Right kidney (tissue), 1 donor: ENCODE results near the gene WFDC2.
A peak's percentile ranks its signal among the peaks of the same experiment; 100 is the strongest.
"Not testable (repeated sequence)": the region's sequence is repeated elsewhere in the genome, so short reads cannot be mapped to it uniquely, and the experiment has no call there.

Experiments used
- DNase-seq: peaks from one replicate; pipeline ENCODE4 v3.0.0-alpha.2; 2016

Gene WFDC2

DNA sequence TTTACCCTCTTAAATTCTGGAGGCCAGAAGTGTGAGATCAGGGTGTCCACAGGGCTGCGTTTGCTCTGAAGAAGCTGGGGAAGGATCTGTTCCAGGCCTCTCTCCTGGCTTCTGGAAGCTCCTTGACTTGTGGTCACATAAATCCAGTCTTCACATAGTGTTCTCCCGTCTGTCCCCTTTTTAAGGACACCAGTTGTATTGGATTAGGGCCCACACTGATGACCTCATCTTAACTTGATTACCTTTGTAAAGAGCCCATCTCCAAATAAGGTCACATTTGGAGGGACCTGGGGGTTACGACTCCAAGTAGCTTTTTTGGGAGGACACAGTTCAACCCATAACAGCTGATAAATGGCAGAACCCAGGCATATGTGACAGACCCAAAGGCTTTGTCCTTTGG, 20.0 kb upstream of the WFDC2 start:
- no peak for DNase-seq

DNA sequence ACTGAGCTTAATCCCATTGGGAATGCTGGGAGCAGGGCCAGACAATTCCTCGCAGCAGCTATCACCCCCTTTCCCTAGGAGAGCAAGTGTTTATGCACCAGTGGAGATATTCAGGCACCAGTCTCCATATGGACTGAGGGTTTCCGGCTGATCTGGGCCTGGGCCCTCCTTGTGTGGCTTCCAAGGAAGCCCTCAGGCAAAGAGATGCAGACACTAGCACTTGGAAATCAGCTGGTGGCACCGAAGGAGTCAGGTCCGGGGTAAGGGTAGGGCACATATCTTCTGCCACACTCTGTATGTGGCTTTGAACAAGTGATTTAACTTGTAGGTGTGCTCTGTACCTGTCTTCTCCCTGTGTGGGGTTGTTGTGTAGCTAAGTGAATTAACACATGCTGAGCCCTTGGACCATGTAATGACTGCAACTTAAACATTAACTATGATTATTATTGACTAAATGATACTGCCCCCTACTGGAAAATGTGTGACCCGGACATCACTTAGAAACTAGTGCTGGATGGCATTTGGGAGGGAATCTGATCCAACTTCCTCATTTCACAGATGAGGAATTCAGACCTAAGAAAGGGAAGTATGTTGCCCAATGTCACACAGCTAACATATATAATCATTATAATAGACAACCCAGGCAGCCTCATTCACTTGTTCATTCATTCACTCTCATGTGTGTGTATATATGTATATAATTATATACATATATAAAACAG, 19.3 kb upstream of the WFDC2 start:
- DNase-seq, result no peak

DNA sequence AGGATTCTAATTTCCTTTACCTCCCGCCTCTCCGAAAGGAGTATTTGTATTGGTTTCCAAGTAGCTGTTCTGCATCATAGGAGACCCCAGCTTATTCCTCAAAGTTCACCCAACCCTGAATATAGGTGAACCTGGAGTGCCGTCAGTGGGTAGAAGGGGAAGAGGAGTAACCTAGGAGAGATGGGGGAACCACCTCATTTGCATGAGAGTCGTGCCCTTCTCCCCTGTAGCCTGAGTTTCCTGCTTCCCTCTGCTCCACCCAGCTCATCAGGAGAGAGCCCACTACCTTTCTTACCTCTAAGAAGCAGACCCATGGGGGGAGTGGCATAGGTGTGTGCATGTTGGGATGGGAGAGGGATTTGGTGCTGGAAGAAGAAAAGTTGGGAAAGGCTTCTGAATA, 17.3 kb upstream of the WFDC2 start:
- no peak for DNase-seq

DNA sequence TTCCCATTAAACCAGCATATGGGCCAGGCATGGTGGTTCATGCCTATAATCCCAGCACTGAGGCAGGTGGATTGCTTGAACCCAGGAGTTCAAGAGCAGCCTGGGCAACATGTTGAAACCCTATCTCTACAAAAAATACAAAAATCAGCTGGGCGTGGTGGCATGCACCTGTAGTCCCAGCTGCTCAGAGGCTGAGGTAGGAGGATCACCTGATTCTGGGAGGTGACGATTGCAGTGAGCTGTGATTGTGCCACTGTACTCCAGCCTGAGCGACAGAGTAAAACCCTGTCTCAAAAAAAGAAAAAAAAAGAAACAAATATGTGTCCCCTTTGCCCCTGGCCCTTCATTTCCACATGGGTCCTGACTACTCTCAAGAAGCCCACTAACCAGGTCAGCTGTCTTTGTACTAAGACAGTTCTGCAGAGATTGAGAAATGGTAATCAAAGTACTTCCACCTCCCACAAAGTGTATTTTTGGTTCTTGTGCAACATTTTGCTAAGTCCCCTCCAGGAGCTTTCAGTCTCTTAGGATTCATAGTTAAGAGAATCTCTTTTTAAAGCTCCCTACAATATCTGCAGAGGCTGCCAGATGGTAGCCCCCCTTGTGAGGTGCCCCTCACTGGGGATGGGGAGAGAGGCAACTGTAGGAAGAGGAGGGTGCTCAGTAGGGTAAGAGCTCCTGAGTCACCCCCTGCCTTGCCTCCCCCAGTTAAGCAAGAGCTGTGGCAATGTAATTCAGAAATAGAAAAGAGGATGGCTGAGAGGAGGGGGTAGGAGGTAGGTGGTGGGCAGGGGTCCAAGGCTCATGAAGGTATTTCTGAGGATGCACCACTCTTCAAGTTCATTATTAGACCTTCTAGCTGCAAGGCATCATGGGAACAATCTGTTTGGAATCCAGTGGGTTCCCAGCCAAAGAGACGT, 16.5 kb upstream of the WFDC2 start:
- DNase-seq, result no peak

DNA sequence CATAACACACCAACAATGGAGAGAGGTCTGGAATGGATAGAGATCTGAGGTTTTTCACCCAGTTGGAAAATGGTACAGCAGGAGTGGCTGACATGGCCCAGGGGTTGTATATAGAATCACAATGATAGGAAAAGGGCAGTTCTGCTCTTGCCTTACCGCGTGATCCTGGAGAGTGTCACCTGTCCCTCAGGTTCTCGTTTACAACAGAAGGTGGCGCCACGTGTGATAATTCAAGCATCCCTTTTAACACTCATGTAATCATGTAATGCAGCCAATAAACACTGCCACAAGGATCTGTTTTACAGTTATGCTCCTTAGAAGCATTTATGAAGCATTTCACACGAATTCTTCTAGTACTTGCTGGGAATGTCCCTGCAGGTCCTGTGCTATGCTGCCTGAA, 12.9 kb upstream of the WFDC2 start:
- no peak for DNase-seq

DNA sequence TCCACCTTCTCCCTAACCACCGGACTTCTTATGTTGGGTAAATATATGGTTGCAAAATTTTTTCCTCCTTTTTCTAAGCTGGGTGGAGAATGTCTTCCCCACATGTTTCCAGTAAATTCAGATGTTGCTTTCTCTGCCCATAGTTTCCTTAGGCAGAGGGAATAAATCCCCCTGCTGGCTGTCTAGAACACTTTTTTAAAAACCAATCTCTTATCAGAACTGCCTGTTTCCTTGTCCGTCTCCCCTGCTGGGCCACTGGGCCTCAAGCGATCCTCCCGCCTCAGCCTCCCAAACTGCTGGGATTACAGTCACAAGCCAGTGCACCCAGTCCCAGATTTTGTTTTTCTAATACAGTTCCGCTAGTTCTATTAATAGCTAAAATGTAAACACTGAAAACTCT, 9.9 kb upstream of the WFDC2 start:
- DNase-seq, result no peak

DNA sequence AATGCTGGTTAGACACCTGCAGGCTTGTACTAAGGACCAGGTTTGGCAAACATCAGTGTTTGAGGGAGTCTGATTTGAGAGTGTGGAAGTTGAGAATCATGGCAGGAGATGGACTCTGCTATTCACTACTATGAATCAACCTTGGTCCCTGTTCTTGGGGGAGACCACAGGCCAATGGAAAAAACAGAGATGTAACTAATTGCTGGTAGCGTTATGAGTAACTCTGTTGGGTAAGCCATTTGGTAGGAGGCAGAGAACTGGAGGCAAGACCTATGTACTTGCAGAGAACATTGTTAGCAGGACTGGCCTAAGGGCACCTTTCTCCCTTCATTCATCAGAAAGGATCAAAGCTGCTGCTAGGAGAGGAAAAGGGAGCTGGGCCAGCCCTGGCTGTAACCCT, 8.3 kb upstream of the WFDC2 start:
- no peak for DNase-seq

DNA sequence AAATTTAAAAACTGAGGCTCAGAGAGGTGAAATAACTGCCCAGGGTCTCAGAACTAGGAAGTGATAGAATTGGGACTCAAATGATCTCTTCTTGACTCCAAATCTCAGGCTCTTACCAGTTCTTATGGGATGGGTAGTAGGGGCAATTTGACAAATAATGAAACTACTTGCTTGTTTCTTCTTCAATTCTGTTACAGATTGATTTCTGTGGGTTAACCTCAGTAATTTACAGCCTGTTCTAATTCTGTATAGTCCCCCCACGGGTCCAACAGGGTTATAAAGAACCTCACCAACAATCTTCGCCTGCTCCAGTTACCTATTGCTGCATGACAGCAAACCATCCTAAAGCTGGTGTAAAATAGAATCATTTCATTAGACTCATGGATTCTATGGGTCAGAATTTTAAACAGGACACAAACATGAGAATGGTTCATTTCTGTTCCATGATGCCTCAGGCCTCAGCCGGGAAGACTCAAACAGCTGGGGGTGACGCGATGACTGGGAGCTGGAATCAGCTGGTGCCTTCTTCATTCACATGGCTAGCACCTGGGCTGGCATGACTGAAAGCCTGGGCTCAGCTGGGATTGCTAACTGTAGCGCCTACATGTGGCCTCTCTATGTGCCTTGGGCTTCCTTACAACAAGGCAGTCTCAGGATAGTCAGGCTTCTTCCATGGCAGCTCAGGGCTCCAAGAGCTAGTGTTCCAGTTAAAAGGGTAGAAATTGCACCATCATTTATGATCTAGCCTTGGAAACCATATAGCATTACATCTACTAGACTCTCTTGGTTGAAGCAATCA, 6.6 kb upstream of the WFDC2 start:
- no peak for DNase-seq

DNA sequence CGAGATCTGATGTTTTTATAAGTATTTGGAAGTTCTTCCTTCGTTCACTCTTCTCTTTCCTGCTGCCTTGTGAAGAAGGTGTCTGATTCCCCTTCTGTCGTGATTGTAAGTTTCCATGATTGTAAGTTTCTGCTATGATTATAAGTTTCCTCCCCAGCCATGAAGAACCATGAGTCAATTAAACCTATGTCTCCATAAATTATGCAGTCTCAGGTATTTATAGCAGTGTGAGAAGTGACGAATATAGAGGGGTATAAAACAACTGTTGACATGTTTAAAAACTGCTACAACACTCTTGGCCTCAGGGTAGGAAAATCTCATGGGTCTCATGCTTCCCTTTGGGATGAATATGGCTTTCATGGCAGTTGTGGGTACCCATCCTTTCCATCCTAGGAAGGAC, 5.8 kb upstream of the WFDC2 start:
- DNase-seq, result no peak

DNA sequence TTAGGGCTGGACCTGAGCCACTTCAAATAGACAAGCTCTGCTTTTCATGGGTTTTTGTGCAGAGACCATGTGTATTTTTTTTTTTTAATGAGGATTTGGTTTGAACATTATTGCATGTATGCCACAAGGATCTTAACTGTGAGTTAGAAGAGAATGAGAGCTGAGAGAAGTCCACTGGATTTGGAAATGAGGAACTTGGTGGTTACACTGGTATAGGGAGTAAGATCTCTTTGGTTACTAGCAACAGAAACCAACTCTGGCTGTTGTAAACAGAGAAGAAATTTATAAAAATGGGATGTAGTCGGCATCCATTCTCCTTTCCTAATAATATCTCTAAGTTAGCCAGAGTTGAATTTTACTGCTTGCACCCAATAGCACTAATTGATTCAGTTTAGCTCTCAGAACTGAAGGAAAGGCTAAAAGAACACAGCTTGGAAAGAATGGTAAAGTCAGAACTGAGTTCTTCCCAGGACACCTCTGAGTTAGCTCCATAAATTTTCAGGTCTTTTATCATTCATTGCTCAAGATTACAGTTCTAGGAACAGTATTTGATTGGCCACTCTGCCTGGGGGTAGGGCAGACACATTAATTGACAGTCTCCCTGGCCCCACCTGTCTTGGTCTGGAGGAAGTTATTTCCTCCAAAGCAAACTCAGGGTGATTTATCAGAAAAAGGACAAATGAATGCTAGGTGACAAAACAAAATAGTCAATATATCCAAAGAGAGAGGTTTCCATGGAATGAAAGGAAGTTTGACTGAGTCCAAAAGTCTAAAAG, 3.9 kb upstream of the WFDC2 start:
- DNase-seq, result no peak

DNA sequence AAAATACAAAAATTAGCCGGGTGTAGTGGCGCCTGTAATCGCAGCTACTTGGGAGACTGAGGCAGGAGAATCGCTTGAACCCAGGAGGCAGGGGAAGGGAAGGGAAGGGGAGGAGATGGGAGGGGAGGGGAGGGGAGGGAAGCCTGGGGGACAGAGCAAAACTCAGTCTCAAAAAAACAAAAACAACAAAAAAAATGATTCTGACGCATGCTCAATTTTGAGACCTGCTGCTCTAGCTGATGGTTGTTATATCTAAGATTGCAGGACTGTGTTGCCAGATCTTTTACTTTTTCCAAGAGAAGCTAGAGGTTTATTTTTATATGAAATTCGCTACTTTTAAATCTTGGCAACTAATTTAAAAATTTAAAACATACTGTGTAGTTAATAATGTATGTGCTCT, 2.4 kb upstream of the WFDC2 start:
- no peak for DNase-seq

DNA sequence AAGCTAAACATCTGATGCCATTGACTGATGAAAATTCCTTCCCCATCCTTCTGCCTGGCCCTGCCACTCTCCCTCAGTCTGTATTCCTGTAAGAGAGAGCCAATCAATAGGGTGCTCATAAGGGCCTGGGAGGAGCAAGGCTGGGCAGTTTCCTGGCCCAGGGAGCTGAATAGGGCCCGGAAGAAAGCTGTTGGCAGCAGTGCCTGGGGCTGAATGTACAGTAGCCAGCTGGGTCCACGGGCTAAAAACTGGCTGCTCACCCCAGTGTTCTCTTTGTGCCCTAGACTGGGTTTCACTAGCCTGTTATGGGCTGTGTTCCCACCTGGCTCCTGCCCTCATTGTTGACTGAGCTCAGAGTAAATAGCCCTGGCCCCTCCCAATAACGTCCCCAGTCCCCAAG, 1.7 kb upstream of the WFDC2 start:
- no peak for DNase-seq

DNA sequence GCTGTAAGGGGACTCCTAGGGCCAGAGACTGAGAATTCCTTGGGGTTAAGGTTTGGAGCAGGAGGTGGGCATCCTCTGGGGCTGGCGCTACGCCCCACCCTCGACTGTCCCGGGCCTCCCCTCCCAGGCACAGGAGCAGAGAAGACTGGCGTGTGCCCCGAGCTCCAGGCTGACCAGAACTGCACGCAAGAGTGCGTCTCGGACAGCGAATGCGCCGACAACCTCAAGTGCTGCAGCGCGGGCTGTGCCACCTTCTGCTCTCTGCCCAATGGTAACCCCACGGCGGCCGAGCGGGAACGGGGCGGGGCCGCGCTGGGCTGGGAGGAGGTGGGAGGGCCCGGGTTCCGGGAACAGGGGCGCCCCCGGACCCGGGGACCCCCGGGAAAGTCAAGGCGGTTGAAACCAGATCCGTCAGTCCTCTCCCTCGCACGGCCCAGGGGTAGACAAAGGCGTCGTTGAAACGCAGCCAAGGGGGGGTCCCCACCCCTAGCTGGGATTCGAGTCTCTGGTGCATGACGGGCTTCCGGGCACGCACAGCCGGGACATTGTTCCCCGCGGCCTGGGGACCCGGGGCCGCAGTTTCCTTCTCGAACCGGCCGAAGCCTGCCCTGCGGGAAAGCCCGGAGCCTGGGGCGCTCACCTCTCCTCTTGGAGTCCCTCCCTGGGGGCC, 844 bp downstream of the WFDC2 start:
- peak; percentile 84 for DNase-seq

DNA sequence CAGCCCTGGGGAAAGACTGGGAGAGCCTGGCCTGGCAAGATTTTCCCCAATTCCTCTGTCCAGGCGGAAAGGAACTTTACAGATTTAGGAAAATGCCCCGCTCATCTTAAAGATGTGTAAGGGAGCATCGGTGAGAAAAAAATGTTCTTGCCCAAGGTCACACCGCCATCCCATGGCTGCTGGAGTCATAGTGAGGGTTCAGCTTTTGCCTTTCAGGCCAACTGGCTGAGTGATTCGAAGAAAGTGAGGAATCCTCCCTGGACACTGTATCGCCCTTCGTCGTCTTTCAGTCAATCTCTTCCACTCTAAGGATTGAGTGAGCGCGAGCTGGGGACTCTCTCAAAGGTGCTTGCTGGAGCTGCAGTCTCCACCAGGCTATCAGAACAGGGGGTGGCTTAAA, 1.4 kb downstream of the WFDC2 start:
- DNase-seq, result no peak

DNA sequence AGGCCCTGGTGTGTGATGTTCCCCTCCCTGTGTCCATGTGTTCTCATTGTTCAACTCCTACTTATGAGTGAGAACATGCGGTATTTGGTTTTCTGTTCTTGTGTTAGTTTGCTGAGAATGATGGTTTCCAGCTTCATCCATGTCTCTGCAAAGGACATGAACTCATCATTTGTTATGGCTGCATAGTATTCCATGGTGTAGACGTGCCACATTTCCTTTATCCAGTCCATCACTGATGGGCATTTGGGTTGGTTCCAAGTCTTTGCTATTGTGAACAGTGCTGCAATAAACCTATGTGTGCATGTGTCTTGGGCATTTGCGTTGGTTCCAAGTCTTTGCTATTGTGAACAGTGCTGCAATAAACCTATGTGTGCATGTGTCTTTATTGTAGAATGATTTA, 2.7 kb downstream of the WFDC2 start:
- DNase-seq, result not testable (repeated sequence)

DNA sequence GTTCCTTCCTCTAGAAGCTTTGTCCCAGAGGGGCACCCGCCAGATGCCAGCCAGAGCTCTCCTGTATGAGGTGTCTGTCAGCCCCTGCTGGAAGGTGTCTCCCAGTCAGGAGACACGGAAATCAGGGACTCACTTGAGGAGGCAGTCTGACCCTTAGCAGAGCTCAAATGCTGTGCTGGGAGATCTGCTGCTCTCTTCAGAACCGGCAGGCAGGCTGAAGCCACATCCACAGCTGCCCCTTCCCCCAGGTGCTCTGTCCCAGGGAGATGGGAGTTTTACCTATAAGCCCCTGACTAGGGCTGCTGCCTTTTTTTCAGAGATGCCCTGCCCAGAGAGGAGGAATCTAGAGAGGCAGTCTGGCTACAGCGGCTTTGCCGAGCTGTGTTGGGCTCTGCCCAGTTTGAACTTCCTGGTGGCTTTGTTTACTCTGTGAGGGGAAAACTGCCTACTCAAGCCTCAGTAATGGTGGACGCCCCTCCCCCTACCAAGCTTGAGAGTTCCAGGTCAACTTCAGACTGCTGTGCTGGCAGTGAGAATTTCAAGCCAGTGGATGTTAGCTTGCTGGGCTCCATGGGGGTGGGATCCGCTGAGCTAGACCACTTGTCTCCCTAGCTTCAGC, 8.1 kb downstream of the WFDC2 start:
- DNase-seq, result not testable (repeated sequence)

DNA sequence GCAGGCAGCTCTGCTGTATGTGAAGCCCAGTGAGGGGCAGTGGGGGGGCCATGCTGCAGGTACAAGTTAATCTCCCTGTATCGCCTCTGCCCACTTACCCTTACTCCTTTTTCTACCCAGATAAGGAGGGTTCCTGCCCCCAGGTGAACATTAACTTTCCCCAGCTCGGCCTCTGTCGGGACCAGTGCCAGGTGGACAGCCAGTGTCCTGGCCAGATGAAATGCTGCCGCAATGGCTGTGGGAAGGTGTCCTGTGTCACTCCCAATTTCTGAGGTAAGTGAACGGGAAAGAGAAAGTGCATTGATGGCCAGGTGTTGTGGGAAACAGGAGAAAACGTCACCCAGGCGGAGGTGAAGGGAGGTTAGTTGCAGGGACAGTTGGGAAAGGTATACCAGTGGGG, 10.3 kb downstream of the WFDC2 start:
- DNase-seq, result no peak

DNA sequence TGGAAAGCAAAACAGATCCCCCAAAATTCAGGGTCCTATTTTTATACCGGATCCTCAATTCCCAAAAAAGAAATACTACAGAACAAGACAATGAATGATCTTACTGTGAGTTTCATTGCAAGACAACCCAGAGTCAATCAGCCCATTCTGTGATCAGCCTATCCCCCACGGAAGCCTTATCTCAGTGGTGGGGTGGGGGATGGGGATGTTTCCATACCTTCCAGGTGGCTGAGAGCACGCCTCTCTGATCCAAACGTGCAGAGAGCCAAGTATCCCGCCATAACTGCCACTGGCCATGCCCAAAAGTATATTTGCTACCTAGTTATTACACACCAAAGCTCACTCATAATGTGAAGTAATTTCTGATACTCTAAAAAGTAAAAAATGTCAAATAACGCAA, 15.1 kb downstream of the WFDC2 start:
- DNase-seq, result no peak

DNA sequence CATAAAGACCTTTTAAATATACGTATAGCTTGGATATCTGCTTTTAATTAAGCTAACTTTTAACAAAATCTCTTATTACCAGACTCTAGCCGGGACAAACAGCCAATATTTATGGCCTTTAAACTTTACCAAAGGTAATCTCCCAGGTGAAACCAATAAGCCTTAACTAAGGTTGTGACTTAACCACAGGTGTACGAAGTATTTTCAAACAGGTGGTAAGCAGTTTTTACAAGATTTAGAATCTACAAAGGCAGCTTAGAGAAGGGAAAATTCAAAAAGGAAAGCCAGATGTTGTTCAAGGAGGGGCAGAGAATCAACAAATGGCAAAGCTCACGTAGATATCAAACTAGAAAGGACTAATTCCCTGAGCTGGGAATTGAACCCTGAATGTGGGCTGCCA, 15.8 kb downstream of the WFDC2 start:
- DNase-seq, result no peak

DNA sequence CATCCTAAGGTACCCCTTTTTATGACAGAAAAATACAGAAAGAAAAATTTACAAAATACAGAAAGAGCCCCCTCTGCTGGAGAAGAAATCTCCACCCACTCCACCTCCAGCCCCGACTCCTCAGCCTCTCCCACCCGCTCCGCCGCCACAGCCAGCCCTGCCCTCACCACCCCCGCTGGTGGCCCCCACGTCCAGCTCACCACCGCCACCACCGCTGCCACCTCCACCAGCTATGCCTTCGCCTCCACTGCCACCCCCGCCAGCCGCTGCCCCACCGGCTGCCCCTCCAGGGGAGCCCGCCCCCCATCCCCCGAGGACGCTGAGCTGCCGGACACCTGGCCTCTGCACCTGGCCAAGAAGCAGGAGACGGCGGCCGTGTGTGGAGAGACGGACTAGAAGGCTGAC, 17.7 kb downstream of the WFDC2 start:
- peak; percentile 13 for DNase-seq

DNA sequence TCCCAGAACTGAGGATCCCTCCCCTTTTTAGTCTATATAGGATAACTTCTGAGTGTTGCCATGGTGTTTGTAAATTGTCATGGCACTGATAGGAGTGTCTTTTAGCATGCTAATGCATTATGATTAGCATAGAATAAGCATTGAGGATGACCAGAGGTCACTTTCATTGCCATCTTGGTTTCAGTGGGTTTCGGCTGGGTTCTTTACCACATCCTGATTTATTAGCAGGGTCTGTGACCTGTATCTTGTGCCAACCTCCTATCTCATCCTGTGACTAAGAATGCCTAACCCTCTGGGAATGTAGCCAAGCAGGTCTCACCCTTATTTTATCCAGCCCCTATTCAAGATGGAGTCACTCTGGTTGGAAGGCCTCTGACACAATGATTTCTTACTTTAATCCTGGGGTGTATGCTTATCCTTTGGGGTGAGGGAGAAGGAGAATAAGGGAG, 19.6 kb downstream of the WFDC2 start:
- DNase-seq, result no peak
